ENCODE results near the gene C8A.

Gene C8A

DNA sequence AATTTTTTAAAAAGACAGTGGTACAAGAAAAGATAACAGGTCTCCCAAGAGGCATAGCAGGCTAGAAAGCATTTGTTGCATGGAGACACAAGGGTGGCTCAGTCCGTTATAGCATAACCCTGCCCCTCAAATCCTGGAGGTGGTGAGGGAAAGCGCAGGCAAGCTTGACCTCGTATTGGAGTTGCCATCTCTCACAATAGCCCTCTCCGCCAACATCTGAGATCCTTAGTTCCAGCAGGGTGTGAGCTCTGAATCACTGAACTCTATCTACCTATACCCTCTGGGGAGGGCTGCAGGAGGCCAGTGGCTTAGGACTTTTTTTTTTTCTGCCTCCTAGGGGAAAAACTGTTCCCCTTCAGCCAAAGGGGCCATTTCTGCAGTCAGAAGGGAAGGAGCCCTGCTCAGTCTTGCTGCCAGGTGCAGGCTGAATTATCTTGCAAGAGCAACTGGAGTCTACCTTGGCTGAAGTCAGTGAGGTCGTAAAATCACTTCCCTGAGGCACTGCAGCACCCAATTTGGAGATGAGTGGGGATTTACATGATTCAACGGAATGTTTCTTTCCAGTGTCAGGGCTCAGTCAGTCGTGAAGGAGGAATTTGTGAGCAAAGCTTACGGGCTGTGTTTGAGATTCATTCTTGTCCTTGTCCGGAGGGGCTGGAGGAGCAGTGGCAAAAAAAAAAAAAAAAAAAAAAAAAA lies 17.2 kb upstream of the C8A start:
- DNase-seq (ENCODE audit: low spot score) = peak; percentile 42

DNA sequence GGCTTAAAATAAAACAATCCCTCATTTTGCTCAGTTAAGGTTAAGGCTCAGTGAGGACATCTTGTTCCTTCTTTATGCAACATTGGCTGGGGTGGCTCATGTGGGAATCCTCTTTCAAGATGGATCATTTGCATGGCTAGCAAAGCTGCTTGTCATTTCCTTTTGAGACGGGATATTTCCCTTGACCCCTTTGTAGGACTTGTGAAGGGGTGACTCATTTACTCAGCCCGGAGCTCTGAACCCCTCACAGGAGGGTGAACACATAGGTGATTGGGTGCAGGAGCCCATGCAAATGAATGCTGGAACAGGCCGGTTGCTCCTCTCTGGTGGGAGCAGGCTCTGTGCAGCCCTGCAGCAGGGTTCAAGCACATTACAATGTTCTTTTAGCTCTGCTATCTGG lies 15.8 kb upstream of the C8A start:
- peak; percentile 28 for DNase-seq (ENCODE audit: low spot score)

DNA sequence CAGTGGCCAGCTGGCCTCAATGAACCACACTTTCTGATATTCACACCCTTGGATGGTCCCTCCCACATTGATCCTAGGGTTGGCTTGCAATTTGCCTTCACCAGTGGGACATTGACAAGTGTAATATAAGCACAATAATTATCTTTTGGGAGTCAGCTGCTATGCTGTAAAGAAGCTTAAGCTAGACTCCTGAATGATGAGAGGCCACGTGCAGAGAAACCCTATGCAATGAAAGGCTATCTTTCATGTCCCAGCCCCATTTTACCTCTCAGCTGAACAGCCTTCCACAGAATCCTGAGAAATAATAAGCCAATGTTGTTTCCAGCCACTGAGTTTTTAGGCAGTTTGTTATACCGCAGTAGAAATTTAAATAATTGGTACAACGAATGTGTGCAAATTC lies 11.1 kb upstream of the C8A start:
- no peak for DNase-seq (ENCODE audit: low spot score)

DNA sequence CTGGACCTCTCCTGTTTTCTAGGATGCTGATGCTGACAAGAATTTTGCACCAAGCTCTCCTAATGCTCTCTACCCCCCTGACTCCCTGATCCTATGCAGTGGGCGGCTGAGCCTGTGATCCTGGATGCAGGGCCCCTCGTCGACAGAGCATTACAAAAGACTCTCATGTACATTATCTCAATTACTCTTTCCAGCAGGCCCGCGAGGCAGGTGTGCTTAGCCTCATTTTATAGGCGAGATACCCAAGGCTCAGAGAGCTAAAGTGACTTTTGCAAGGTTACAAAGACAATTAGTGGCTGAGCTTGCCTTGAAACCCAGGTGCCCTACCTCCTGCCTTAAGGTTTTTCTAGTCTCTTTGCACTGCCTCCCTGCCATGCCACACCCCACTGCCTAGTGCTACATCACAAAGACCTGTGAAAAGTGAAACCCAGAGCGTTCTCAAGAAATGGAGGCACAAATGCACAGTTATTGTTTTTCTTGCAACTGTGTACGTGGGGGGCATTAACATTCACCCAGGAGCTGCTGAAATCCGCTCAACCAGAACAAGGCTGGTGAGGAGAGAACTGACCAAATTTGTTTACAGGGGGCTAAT lies 10.0 kb upstream of the C8A start:
- DNase-seq (ENCODE audit: low spot score) = no peak

DNA sequence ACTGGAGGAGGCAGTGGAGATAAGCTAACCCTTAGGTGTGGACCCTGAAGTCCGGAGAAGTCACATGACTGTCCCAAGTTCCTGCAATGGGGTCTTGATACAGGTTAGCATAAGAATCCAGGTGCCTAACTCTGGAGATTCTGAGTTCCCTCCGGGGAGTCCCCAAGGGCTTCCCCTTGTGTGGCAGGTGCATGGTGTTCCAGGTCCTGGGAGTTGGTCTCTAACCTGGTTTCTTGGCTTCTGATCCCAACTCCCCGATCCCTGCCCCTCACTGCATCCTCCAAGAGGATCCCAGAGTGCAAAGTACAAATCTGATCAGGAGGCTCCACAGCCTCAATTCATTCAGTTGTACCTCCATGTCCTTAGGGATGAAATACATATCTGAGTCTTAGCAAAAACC lies 9.3 kb upstream of the C8A start:
- DNase-seq (ENCODE audit: low spot score) = no peak

DNA sequence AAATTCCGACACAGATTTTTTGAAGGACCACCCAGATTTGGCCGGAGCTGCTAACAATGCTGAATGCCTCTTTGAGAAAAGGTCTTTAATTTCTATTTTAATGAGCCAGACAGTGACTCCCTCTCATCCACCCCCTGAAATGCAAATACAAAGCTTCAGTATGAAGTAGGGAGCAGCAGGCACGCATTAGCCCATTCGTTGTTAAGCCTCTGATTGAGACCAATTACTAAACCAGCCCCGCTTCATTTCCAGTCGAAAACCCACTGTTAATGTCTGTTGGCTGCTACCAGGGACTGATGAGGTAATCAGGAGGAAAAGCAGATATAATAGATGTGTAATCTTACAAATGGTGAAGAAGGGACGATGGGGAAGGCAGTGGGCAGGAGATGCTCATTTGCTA lies 4.8 kb upstream of the C8A start:
- no peak for DNase-seq (ENCODE audit: low spot score)

DNA sequence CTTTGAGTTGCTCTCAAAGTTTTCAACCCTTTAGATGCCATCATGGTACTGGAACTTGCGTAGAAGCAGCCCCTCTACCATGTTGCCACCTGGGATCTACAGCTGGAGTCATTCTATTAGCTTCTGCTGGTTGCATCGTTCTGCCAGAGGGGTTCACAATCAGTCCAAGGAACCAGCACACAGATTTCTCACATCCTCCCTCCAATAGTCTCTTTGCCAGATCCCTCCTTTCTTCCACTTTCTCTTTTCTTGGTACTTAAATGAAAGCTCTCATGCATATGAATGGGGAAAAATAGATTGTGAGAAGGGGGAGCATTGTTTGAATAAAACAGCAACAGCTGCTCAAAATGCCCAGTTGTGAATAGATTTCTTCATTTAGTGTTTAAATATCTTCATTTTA lies 4.2 kb upstream of the C8A start:
- DNase-seq (ENCODE audit: low spot score) = no peak

DNA sequence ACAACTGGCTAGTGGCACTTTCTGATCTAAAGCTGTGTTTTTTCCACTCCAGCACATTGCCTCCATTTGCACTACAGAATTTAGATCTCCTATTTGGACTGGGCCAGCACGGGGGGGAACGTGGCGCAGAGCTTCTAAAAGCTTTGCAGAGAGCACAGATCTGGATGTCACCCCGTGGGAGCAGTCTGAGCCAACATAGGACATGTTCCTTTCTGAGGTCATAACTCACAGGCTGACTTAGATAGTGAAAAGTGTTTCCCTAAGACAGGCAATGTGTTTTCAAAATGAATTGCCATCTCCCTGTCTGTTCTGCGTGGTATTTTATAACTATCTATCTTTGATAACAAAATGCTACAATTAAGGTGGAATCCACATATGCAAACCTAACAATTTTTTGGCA lies 3.7 kb upstream of the C8A start:
- no peak for DNase-seq (ENCODE audit: low spot score)

DNA sequence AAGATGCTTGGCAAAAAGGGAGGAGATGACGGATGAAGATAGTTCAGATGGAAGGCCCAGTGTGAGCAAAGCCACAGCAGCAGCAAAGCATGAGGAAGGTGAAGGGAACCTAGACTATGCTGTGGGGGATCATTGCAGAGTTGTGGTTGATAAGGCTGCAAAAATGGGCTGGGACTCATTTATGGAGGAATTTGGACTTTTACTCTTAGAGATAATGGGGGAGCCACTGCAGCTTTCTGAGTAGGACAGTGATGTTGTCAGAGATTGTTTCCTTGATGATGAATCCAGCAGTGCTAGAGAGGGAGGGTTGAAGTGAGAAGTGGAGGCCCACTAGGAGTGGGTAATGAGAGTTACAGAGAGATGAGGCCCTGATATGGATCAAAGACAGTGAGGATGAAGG lies 2.1 kb upstream of the C8A start:
- DNase-seq (ENCODE audit: low spot score) = no peak

DNA sequence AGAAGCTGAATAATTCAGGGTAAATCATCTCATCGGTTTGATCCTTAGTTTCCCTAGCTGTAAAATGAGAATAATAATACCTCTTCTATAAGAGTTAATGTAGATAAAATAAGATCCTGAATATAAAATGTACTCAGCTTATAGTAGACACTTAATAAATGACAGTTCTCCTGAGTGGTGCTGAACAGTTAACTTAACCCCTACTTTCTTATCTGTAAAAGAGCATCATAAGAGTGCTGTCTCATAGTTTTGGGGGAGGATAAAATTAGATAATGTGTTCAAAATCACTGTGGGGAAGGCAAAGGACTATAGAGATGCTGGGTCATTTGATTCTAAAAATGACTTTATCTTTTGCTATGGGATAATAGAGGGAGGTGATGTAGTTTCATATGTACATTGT lies 593 bp downstream of the C8A start:
- no peak for DNase-seq (ENCODE audit: low spot score)

DNA sequence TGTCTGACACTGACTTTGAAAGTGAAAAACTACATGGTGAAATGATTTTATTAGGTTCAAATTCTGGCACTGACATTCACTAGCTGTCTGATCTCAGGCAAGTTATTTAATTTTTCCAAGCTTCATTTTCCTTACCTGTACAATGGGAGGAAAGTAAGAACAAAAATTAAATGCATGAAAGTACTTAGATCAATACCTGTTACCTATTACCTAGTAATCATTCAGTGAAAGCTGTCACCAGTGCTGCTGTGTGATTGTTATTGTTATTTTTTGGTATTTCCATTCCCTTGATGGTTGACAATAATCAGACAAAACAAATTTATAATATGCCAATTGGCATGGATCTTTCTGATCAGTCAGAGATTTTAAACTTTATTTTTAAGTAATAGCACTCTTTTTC lies 1.6 kb downstream of the C8A start:
- no peak for DNase-seq (ENCODE audit: low spot score)

DNA sequence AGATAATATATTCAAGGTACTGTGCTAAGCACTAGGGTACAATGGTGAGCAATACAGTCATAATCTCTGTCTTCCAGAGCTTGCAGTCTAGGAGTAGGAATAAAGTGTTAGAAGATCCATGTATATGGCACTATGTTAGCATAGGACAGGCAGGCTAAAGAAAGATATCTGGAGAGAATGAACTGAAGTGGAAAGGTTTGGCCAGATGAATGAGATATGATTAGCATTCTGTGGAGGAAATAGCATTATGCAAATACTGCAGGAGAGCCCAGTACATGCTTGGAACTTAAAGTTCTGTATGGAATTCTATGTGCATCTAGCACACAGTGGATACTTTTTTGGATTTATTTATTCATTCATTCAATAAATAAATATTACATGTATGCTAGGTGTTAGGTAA lies 4.7 kb downstream of the C8A start:
- DNase-seq (ENCODE audit: low spot score) = no peak

DNA sequence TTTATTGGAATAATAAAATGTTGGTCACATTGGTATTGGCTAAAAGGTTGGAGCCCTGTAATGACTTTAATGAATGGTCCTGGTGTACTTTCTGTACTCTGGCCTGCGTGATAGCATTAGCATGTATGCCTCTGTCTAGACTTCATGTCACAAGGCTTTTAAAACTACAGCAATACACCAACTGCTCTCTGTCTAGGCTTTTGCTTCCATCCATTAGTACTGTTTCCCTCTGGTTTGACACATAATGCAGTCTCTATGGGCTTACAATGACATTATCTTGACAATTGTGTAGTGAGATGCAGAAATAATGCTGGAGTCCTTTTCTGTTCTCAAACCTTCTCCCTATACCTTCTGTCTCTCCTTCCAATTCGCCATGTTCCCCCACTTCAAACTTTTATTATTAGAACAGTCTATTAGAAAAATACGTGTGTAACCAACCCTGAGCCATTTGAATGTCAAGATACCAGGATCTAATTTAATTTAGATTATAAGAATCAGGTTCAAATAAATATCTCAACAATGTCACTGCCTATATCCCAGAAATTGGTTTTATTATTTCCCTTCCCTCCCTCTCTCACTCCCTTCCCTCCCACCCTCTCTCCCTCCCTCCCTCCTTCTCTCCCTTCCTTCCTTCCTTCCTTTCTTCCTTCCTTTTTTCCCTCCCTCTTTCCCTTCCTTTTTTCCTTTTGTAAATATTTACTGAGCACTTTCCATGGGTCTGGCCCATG lies 8.8 kb downstream of the C8A start:
- no peak for DNase-seq (ENCODE audit: low spot score)

DNA sequence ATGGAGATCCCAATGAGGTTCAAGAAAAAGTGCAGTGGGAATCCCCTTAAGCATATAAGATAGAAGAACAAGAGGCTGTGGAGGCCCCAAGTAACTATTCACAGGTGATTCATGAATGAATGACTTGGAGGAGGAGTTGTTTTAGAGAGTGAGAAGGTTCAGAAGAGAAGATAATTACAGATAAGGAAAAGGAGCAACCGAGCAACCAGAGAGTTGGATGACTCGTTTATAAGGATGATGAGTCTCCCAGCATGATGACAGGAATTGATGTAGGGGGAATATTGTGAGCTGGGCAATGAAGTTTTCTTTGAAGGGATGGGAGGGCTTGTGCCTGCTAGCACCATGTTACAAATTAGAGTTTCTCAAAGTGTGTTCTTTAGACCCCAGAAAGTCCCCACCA lies 9.8 kb downstream of the C8A start:
- no peak for DNase-seq (ENCODE audit: low spot score)

DNA sequence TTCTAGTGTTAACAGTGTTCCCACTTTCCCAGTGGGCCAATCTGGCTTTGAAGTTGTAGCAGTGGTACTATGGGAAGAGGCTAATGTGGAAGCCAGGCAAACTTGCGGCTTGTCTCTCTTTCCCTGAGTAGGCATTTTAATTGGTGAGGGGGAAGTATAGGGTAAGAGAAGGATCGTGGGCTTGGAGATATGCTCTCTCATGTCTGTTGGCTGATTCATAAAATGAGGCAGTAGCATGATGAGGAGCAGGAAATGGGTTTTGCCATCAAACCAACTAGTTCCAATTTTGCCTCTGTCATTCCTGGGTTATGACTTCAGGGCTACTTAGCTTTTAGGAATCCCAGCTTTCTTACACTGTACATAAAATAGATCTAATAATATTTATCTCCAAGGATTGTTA lies 12.1 kb downstream of the C8A start:
- DNase-seq (ENCODE audit: low spot score) = no peak

DNA sequence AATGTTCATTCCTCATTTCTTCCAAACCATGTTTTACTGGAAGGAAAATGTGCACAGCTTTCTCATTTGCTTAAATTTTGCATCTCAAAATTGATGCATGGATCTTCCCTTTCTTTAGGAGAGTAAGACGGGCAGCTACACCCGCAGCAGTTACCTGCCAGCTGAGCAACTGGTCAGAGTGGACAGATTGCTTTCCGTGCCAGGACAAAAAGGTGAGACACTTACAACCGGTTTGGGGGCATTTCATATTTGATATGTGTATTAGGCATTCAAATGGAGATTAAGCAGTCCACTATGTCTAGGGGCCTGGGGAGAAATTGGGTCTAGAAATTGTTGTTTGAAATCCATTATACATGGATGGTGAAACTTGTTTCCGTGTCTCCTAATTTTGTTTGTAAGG lies 12.9 kb downstream of the C8A start:
- DNase-seq (ENCODE audit: low spot score) = no peak

DNA sequence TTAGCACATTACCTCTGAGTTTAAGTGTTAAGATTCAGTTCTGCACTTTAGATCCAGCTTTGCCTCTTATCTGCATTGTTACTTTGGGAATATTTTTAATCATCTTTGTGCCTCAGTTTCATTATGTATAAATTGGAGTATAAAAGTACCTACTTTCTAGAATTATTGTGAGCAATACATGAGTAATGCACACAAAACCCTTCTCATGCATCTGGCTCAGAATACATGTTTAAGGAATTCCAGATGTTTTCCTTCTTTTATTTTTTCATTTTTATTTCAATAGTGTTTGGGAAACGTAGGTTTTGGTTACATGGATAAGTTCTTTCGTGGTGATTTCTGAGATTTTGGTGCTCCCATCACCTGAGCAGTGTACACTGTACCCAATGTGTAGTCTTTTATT lies 14.2 kb downstream of the C8A start:
- DNase-seq (ENCODE audit: low spot score) = no peak

DNA sequence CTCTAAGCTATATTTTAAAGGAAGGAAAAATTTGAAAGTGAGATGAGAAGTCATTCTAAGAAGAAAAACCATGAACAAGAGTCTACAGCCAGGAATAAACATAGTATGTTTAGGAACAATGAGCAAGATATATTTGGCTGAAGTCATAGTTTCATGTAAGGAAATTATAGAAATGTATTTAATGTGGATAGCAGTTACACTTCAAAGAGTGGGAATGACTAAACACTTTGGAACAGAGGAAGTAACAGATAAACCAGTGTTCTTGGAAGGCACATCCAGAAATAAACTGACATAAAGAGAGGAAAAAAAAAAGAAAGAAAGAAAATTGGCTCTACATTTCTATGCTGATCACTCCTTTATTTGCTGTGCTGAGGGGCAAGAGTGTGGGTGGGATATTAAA lies 18.0 kb downstream of the C8A start:
- no peak for DNase-seq (ENCODE audit: low spot score)

DNA sequence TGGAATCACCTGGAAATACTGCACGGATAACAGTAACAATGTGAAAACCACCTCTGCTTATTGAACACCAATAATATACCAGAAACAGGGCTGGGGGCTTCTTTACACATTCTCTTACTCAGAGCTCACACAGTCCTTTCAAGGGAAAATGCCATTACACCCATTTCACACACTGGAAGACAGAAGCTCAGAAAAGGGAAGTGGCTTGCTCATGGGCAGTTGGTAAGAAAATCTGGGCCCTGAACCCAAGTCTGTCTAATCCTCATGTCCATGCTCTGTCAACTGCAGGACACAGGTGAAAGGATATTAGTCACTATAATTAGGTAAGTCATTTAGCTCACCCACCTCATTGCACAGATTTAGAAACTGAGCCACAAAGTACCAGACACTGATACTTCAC lies 18.6 kb downstream of the C8A start:
- DNase-seq (ENCODE audit: low spot score) = no peak

DNA sequence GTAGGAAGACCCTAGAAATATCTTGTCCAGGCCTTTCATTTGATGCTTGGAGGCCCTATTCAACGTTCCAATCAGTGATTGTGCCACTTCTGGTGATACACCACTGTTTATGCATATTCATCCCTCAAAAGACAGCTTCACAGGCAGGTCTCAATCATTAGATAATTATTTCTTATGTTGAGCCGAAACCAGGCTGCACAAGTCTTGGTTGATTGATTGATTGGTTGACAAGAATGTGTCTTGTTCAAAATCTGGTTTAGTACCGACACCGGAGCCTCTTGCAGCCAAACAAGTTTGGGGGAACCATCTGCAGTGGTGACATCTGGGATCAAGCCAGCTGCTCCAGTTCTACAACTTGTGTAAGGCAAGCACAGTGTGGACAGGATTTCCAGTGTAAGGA lies 20.1 kb downstream of the C8A start:
- no peak for DNase-seq (ENCODE audit: low spot score)

DNA sequence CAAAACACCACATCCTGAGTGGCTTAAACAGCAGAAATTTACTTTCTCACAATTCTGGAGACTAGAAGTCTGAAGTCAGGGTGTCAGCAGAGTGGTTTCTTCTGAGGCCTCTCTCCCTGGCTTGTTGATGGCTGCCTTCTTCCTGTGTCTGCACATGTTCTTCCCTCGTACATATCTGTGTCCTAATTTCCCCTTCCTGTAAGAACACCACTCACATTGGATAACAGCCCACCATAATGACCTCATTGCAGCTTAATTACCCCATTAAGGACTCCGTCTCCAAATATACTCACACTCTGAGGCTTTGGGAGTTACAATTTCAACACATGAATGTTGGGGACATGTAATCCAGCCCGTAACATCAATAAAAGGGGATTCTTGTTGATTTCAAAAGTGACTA lies 23.4 kb downstream of the C8A start:
- no peak for DNase-seq (ENCODE audit: low spot score)

DNA sequence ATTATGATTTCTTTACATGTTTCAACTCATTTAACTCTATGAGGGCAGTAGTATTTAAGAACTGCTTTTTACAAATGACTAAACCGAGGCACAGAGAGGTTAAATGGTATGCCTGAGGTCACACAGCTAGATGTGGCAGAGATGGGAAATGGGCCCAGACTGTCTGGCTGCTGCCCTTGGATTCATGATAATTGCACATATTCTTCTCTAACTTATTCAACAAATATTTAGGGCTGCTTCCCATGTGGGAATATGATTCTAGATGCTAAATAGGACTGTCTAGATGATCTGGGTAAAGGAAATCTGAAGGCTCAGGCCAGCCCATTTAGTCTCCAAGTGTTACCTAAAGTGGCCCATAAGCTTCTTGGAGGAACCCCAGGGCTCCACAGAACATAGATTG lies 26.2 kb downstream of the C8A start:
- DNase-seq (ENCODE audit: low spot score) = no peak

DNA sequence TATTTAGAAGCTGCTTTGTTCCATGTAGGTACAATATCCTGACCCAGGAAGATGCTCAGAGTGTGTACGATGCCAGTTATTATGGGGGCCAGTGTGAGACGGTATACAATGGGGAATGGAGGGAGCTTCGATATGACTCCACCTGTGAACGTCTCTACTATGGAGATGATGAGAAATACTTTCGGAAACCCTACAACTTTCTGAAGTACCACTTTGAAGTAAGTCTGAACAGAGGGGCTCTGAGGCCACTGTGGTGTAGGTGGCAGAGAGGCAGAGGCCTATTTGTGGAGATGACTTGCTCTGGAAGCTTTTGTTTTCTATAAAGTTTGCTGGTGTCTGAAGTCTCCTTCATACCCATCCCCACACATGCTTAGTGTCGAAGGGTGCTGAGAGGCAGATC lies 26.8 kb downstream of the C8A start:
- no peak for DNase-seq (ENCODE audit: low spot score)

DNA sequence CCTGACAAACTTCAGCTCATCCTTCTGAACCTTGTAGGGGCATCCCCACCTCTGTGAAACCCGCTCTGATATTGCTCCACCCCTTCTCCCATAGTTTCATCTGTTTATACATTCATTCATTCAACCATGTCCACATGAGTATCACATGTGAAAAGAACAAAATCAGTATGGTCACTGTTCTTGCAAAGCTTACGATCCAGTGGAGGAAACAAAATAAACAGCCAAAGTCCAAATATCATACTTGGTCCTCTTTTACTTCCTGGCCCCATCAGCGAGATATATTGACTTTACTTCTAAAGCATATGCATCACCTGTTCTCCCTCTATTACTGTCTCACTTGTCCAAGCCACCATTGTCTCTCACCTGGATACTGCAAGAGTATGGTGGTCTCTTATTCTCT lies 35.6 kb downstream of the C8A start:
- no peak for DNase-seq (ENCODE audit: low spot score)
